22Rv1 (cell line): ENCODE results near the gene NAE1.

Experiments
- H3K27ac ChIP-seq: fragments of 450-650 bp; 2 replicates; pipeline ENCODE4 v1.5.1; 2017
- ZFX ChIP-seq: fragments of 450-650 bp; IDR thresholded peaks from 2 replicates; pipeline ENCODE4 v1.6.1; 2017; ENCODE audit warnings: antibody characterized with exemption, borderline replicate concordance
- TF ChIP-seq, protein P1 (sequence below): fragments of 450-650 bp; IDR thresholded peaks from 2 replicates; pipeline ENCODE4 v1.5.1; 2017; ENCODE audit warnings: mild to moderate bottlenecking

The NAE1 gene

DNA sequence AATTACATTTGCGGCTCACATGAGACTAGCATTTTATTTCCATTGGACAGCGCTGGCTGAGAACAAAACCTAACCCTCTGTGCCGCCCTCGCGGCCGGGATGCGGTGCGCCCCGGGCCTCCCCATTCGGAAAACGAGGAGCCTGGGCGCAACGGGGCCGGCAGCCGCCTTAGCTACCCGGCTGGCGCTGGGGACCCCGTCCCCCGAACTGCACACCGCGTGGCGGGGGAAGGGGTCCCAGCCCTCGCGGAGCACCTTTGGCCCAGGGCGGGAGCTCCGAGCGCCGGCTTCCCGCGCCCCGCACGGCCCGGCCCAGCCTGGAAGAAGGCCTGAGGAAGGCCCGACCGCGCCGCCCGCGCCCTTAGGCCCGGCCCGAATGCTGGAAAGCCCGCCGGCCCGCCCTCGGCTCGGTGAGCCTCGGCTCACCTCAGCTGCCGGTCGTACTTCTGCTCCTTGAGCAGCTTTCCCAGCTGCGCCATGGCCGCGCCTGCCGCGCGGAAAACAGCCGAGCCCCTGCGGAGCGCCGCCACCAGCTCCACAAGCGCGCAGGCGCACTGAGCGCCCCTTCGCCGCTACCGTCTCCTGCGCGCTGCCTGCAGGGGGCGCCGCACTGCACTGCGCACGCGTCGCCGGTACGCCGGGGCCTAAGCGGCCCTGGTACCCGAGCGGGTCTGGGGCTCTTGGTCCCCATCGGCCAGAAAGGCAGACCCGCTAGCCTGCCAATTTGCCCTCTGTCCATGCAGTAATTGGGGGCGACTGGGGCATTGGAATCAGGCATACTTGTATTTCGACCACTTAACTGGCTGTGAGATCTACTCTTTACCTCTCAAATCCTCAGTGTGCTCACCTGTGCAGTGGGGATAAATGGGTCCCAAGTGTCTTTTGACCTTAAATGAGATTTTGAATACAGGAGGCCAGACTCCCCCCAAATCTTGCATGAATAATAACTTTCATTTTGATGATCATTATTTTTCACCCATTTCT, at the start of gene NAE1:
Gene NAE1, minus strand, starts transcription at position 555 of the 983 bp plus-strand sequence. Its CDS starts 77 bp downstream, at position 478.
- TF ChIP-seq ZFX, result peak; percentile 95
- TF ChIP-seq, protein P1, sequence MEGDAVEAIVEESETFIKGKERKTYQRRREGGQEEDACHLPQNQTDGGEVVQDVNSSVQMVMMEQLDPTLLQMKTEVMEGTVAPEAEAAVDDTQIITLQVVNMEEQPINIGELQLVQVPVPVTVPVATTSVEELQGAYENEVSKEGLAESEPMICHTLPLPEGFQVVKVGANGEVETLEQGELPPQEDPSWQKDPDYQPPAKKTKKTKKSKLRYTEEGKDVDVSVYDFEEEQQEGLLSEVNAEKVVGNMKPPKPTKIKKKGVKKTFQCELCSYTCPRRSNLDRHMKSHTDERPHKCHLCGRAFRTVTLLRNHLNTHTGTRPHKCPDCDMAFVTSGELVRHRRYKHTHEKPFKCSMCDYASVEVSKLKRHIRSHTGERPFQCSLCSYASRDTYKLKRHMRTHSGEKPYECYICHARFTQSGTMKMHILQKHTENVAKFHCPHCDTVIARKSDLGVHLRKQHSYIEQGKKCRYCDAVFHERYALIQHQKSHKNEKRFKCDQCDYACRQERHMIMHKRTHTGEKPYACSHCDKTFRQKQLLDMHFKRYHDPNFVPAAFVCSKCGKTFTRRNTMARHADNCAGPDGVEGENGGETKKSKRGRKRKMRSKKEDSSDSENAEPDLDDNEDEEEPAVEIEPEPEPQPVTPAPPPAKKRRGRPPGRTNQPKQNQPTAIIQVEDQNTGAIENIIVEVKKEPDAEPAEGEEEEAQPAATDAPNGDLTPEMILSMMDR, result peak; percentile 99

DNA sequence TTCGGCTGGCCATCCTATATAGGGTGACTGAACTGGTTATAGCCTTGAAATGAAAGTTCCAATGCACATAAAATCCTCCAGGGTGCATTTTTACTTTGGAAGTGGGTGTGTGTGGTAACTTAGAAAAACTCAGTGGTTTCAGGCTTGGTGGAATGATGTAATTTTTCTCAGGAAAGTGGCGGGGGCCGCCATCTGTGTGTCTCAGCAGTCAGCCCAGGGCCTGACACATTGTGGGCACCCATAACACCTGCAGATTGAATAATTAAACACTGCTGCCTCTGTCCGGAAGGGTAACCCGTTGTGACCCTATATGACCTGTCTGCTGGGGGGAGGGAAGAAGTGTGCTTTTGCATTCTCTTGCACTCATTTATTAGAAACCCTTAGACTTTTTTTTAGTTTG, 47.3 kb upstream of the NAE1 start:
- H3K27ac ChIP-seq, result no peak overlapping the region
- TF ChIP-seq, protein P1, result no peak
- no peak for TF ChIP-seq ZFX

More for the DNA sequence above, at the start of gene NAE1:
- H3K27ac ChIP-seq, result peak within 1 kb of the TSS; percentile 78

DNA sequence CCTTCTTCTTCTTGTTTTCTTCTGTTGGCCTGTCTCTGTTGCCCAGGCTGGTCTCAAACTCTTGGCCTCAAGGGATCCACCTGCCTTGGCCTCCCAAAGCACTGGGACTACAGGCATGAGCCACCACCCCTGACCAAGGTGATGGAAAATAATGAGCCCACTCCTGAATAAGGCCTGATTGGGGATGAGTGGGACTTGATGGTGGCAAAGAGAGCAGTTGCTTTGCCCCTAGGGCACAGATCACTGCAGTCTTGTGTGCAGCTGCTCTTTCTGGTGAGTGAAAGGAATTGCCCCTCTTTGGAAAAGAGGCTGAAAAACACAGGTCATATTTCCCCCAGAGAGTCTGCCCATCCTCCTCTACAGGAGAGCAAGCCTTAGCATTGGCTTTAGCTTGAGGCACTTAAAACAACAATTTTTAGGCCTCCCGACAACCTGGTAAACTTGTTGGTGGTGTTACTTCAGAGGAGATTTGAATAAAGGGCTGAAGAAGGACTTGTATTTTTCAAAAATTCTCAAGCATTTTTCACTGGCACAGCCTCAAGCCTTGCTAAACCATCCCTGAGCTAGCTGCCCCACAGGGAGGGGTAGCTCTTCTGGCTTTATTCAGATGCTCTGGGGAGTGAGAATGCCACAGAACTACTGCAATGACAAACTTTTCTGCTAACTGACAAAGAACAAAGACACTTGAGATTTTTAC, 43.5 kb upstream of the NAE1 start:
- TF ChIP-seq, protein P1, result no peak
- no peak for TF ChIP-seq ZFX
- H3K27ac ChIP-seq, result no peak overlapping the region

DNA sequence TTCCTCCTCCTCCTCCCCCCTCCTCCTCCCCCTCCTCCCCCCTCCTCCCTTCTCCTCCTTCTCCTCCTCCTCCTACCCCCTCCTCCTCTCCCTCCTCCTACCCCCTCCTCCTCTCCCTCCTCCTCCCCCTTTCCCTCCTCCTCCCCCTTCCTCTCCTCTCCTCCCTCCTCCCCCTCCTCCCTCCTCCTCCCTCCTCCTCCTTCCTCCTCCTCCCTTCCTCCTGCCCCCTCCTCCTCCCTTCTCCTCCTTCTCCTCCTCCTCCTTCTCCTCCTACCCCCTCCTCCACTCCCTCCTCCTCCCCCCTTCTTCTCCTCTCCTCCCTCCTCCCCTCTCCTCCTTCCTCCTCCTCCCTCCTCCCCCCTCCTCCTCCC, 42.9 kb upstream of the NAE1 start:
- no peak overlapping the region for H3K27ac ChIP-seq

DNA sequence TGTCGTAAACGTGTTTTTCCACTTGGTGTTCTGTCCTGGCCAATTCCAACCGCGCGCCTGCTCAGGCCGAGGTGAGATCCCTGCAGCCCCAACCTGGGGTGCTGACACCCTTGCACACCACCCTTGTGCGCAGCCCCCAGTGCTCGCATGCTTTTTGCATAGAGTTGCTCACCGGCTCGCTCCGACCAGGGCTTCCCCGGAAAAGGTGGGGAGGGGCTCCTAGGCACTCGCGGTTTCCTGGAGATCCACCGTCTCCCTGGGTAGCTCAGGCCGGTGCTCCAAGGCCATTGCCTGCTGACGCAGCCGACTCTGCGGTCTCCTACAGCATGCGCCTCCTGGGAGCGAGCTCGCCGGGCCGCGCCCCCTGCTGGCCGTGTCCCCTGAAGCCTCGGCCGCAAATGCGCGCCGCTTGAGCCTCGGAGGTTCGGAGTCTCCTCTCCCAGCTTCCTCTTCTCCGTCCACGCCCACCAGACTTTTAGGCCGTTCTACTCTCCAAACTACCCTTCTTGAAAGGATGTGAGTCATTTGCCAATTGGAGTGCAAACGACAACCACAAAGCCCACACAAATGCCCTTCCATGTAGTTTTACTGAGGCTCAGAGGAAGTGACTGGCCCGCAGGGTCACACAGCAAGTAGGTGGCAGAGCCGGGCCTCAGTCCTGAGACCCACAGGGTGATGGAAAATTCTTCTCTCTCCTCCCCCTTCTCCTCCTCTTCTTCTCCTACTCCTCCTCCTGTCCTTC, 42.3 kb upstream of the NAE1 start:
- no peak for TF ChIP-seq ZFX
- TF ChIP-seq, protein P1, result peak; percentile 98
- H3K27ac ChIP-seq, result no peak overlapping the region

More for the DNA sequence above, 42.9 kb upstream of the NAE1 start:
- TF ChIP-seq, protein P1, result no peak
- TF ChIP-seq ZFX, result no peak

DNA sequence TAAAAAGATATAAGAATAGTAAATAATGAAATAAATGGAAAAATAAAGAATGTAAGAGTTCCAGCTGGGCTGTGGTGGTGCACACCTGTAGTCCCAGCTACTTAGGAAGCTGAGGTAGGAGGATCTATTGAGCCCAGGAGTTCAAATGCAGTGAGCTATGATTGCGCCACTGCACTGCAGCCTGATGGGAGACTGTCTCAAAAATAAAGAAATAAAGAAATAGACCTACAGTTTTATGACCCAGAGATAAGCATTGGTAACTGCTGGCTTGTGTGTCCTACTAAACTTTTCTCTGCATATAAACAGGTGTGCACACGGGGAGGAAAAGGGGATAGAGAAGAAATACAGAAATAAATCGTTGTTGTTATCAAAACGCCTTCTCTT, 41.8 kb upstream of the NAE1 start:
- H3K27ac ChIP-seq, result no peak overlapping the region
- no peak for TF ChIP-seq ZFX
- TF ChIP-seq, protein P1, result no peak
